ENCODE results near the gene ZNF608. TPM values are rescaled to one million over a fixed set of nuclear protein-coding genes. Genes with fewer than 3 reads are reported as not detected.

Gene ZNF608
- total and polyA plus RNA-seq, 8 donors = 5.5 to 386 (median 22.9) TPM

GRCh38 chr5:124725622-124726258 is 20.7 kb downstream of the ZNF608 start:
- H3K9me3 ChIP-seq = no peaks in the 10 kb centered on the region
- H3K36me3 ChIP-seq = no peaks in the 10 kb centered on the region
- TF ChIP-seq POLR2A (IDR thresholded peaks at IDR 0.05) (no peak), POLR2AphosphoS5 (IDR thresholded peaks at IDR 0.05) (no peak), CTCF (IDR thresholded peaks at IDR 0.05) (no peak), EP300 (IDR thresholded peaks at IDR 0.05) (no peak)
- intact Hi-C loops (cut with DNase I; ENCODE audit: low total_unique reads) = no loop called here
- no peak overlapping the region for H3K27ac ChIP-seq
- 62 to 82% (median 66%) methylated on average over 4 of the region's 4 CpGs for WGBS, 5 donors
- no peaks in the 10 kb centered on the region for H3K27me3 ChIP-seq
- DNase-seq = no peak
- no peak overlapping the region for H3K4me3 ChIP-seq
- peaks cover 0 to 39% (median 24%) of the 10 kb centered on the region in 4 donors for H3K4me1 ChIP-seq

GRCh38 chr5:124725040-124725434 is 21.4 kb downstream of the ZNF608 start:
- TF ChIP-seq CTCF (IDR thresholded peaks at IDR 0.05) = no peak
- no peak for DNase-seq
- H3K4me3 ChIP-seq = no peak overlapping the region
- 49 to 63% (median 58%) methylated on average over 4 of the region's 4 CpGs for WGBS, 5 donors
- no peak overlapping the region for H3K27ac ChIP-seq
- no peaks in the 10 kb centered on the region for H3K36me3 ChIP-seq
- no peaks in the 10 kb centered on the region for H3K27me3 ChIP-seq
- intact Hi-C loops (cut with DNase I; ENCODE audit: low total_unique reads) = no loop called here
- no peaks in the 10 kb centered on the region for H3K9me3 ChIP-seq
- H3K4me1 ChIP-seq = peaks cover 0 to 39% (median 23%) of the 10 kb centered on the region in 4 donors

GRCh38 chr5:124724357-124725039 is 21.9 kb downstream of the ZNF608 start:
- intact Hi-C loops (cut with DNase I; ENCODE audit: low total_unique reads) = no loop called here
- 64 to 77% (median 70%) methylated on average over 6 of the region's 6 CpGs for WGBS, 5 donors
- no peaks in the 10 kb centered on the region for H3K36me3 ChIP-seq
- no peak for TF ChIP-seq CTCF (IDR thresholded peaks at IDR 0.05)
- TF ChIP-seq POLR2AphosphoS5 (IDR thresholded peaks at IDR 0.05) = no peak
- TF ChIP-seq EP300 (IDR thresholded peaks at IDR 0.05) = no peak
- TF ChIP-seq POLR2A (IDR thresholded peaks at IDR 0.05) = no peak
- no peaks in the 10 kb centered on the region for H3K27me3 ChIP-seq
- no peaks in the 10 kb centered on the region for H3K9me3 ChIP-seq
- no peak overlapping the region for H3K4me3 ChIP-seq
- H3K4me1 ChIP-seq = peaks cover 2 to 39% (median 25%) of the 10 kb centered on the region in 4 donors
- no peak for DNase-seq
- no peak overlapping the region for H3K27ac ChIP-seq

- 62 to 73% (median 70%) methylated on average over 8 of the region's 8 CpGs for WGBS, 5 donors
- no peak overlapping the region for H3K4me3 ChIP-seq
- peak overlapping the region in 3 of 5 donors; percentile 36 to 49 (median 48) for H3K27ac ChIP-seq
Measured at GRCh38 chr5:124721229-124721735, 25.2 kb downstream of the ZNF608 start.

More at GRCh38 chr5:124721229-124721735, 25.2 kb downstream of the ZNF608 start:
- Histone ChIP-seq H3K27me3 (no peaks in the 10 kb centered on the region), H3K9me3 (no peaks in the 10 kb centered on the region), H3K4me1 (peaks cover 24 to 57% (median 46%) of the 10 kb centered on the region in 4 donors), H3K36me3 (no peaks in the 10 kb centered on the region)
- no peak for DNase-seq
- TF ChIP-seq POLR2A (IDR thresholded peaks at IDR 0.05) (no peak), EP300 (IDR thresholded peaks at IDR 0.05) (no peak), CTCF (IDR thresholded peaks at IDR 0.05) (no peak), POLR2AphosphoS5 (IDR thresholded peaks at IDR 0.05) (no peak)
- intact Hi-C loops (cut with DNase I; ENCODE audit: low total_unique reads) = no loop called here
